ENCODE measurements around the gene TMEM238. TPM values are rescaled to one million over a fixed set of nuclear protein-coding genes. Genes with fewer than 3 reads are reported as not detected.
"Not testable (repeated sequence)": the region's sequence is repeated elsewhere in the genome, so short reads cannot be mapped to it uniquely, and the experiment has no call there.

TMEM238 gene
- total RNA-seq, 1 donor from 2014 or later = 0.90 TPM

GRCh38 chr19:55341595-55342531 is 42.2 kb downstream of the TMEM238 start:
- no peak for DNase-seq (ENCODE audit: low spot score)

- no peak for DNase-seq (ENCODE audit: low spot score)
Measured at GRCh38 chr19:55341171-55341588, 42.9 kb downstream of the TMEM238 start.

GRCh38 chr19:55340784-55341147 is 43.3 kb downstream of the TMEM238 start:
- DNase-seq (ENCODE audit: low spot score) = no peak

- no peak for DNase-seq (ENCODE audit: low spot score)
Measured at GRCh38 chr19:55339889-55340783, 44.0 kb downstream of the TMEM238 start.

GRCh38 chr19:55339105-55339888 is 44.8 kb downstream of the TMEM238 start, which contains the start of gene KMT5C:
TSS of gene KMT5C (plus strand) at chr19:55339876. CDS start at chr19:55341937, 2,061 bp downstream.
- DNase-seq (ENCODE audit: low spot score) = peak; percentile 100

GRCh38 chr19:55336101-55336500 is 48.0 kb downstream of the TMEM238 start:
- DNase-seq (ENCODE audit: low spot score) = no peak

GRCh38 chr19:55333870-55334269 is 50.2 kb downstream of the TMEM238 start:
- no peak for DNase-seq (ENCODE audit: low spot score)

GRCh38 chr19:55329791-55330190 is 54.3 kb downstream of the TMEM238 start:
- not testable (repeated sequence) for DNase-seq (ENCODE audit: low spot score)

Other genes with a start within 250 kb of the TMEM238 start
- not detected for gene TNNT1, start 235.1 kb downstream of the TMEM238 start, total RNA-seq
- not detected for gene TNNI3, start 226.6 kb downstream of the TMEM238 start, total RNA-seq
- gene DNAAF3, start 217.7 kb downstream of the TMEM238 start, total RNA-seq = 0.48 TPM
- not detected for gene SYT5, start 204.0 kb downstream of the TMEM238 start, total RNA-seq
- 1.00 TPM for gene PTPRH, start 174.8 kb downstream of the TMEM238 start, total RNA-seq
- 1.6 TPM for gene TMEM86B, start 155.5 kb downstream of the TMEM238 start, total RNA-seq
- 49.4 TPM for gene PPP6R1, start 125.3 kb downstream of the TMEM238 start, total RNA-seq
- gene HSPBP1, start 104.2 kb downstream of the TMEM238 start, total RNA-seq = 20.2 TPM
- gene BRSK1, start 100.3 kb downstream of the TMEM238 start, total RNA-seq = 1.2 TPM
- 7.1 TPM for gene TMEM150B, start 59.0 kb downstream of the TMEM238 start, total RNA-seq
- 6.8 TPM for gene KMT5C, start 44.4 kb downstream of the TMEM238 start, total RNA-seq
- gene COX6B2, start 29.6 kb downstream of the TMEM238 start, total RNA-seq = not detected
- not detected for gene GARIN5B, start 21.0 kb downstream of the TMEM238 start, total RNA-seq
- not detected for gene IL11, start 13.8 kb downstream of the TMEM238 start, total RNA-seq
- gene TMEM190, start 7.5 kb downstream of the TMEM238 start, total RNA-seq = not detected
- 1,147 TPM for gene RPL28, start 1.6 kb upstream of the TMEM238 start, total RNA-seq
- gene UBE2S, start 23.5 kb upstream of the TMEM238 start, total RNA-seq = 24.2 TPM
- gene SHISA7, start 59.0 kb upstream of the TMEM238 start, total RNA-seq = not detected
- 53.2 TPM for gene ISOC2, start 77.3 kb upstream of the TMEM238 start, total RNA-seq
- gene C19orf85, start 80.5 kb upstream of the TMEM238 start, total RNA-seq = not detected
- gene ZNF628, start 92.3 kb upstream of the TMEM238 start, total RNA-seq = 9.7 TPM
- gene NAT14, start 100.9 kb upstream of the TMEM238 start, total RNA-seq = 7.3 TPM
- gene SSC5D, start 104.1 kb upstream of the TMEM238 start, total RNA-seq = 13.9 TPM
- gene SBK2, start 152.8 kb upstream of the TMEM238 start, total RNA-seq = not detected
- 1.7 TPM for gene SBK3, start 161.3 kb upstream of the TMEM238 start, total RNA-seq
- 10.9 TPM for gene ZNF579, start 196.6 kb upstream of the TMEM238 start, total RNA-seq
- gene FIZ1, start 215.2 kb upstream of the TMEM238 start, total RNA-seq = 12.8 TPM
- 19.1 TPM for gene ZNF524, start 216.0 kb upstream of the TMEM238 start, total RNA-seq
- gene ZNF865, start 221.4 kb upstream of the TMEM238 start, total RNA-seq = 12.0 TPM
- gene ZNF784, start 240.3 kb upstream of the TMEM238 start, total RNA-seq = 4.5 TPM